Ramos (cell line): ENCODE results near the gene FAM89A.

Source experiments
- in situ Hi-C: fragments of 300-500 bp; cut with MboI; formaldehyde crosslinking; loops from one replicate; pipeline ENCODE4 v1.14.3; 2022; ENCODE audit warnings: low sequenced_read_pairs; ENCODE audit not compliant: unreplicated experiment

Gene FAM89A

DNA sequence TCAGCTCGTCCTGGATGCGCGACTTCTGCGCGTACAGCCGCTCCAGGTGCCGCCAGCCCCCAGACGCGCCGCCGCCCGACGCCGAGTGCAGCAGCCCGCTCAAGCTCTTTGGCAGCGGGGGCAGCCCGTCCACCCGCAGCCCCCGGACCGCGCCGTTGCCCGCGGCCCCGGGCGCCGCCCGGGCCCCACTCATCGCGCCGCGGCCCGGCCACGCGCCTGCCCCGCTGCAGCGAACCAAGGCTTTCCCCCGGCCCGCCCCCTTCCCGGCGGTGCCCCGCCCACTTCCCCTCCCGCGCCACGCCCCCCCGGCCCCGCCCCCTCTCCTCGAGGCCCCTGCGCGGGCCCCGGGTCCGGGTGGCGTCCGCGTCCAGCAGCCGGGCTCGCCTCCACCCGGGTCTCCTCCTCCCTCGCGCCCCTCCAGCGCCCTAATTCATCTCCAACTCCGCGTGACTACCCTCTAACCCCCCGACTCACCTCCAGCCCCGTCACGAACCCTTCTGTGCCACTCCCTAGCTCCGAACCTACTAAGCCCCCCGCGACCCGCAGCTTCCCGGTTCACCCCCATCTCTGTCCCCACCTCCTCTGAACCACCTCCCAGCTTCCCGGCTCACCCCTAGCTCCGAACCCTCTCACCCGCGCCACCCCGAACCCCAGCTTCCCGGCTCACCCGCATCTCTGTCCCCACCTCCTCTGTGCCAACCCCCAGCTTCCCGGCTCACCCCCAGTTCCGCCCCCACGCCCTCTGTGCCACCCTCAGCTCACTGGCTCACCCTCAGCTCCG, at the start of gene FAM89A:
Gene FAM89A, minus strand, starts transcription at position 236 of the 781 bp plus-strand sequence. Its CDS starts 43 bp downstream, at position 193.
- in situ Hi-C loops, result no loop called here

- in situ Hi-C loops, result loop anchor here (25.0 kb wide), 1 partner anchor 172 kb away; no protein-coding TSS in a partner anchor
These were observed 44.3 kb upstream of the FAM89A start for GRCh38 chr1:231084353-231084752.

DNA sequence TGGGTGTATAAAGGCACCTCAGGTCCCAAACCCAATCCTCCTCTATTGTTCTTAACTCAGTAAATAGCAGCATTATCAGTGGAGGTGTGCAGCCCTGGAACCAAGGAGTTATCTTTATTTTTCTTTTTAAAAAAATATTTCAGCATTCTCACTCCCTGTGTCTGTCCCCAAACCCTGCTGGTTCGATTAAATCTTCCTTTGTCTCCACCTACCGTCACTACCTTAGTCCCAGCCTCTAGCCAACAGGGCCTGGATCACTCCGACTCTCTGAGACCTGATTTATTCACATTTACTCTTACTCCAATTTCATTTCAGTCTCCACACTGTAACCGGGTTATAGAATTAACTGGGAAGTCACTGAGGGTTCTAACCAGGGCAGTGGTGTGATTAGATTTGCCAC, 39.1 kb upstream of the FAM89A start:
- in situ Hi-C loops, result loop anchor here (25.0 kb wide), 1 partner anchor 167 kb away; no protein-coding TSS in a partner anchor

- in situ Hi-C loops, result loop anchor here (25.0 kb wide), 1 partner anchor 166 kb away; no protein-coding TSS in a partner anchor
These were observed 38.2 kb upstream of the FAM89A start for GRCh38 chr1:231078250-231078649.

DNA sequence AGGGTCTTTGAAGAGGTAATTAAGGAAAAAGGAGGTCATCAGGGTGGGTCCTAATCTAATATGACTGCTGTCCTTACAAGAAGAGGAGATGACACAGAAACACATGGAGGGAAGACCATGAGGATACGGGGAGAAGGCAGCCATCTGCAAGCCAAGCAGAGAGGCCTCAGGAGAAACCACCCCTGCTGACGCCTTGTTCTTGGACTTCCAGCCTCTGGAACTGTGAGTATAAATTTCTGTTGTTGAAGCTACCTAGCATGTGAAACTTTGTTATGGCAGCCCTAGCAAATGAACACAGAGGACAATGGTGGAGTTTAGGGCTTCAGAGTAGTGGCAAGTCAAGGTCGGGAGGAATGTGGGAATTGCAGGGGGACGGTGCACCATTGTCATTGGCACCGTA, 36.7 kb upstream of the FAM89A start:
- in situ Hi-C loops, result loop anchor here (25.0 kb wide), 1 partner anchor 165 kb away; no protein-coding TSS in a partner anchor

- in situ Hi-C loops, result loop anchor here (25.0 kb wide), 1 partner anchor 163 kb away; no protein-coding TSS in a partner anchor
These were observed 35.4 kb upstream of the FAM89A start for GRCh38 chr1:231075497-231075896.

- in situ Hi-C loops, result loop anchor here (25.0 kb wide), 1 partner anchor 163 kb away; no protein-coding TSS in a partner anchor
These were observed 35.0 kb upstream of the FAM89A start for GRCh38 chr1:231075020-231075419.

GRCh38 chr1:231074046-231074445, 34.0 kb upstream of the FAM89A start:
- in situ Hi-C loops, result no loop called here

GRCh38 chr1:231073331-231073730, 33.3 kb upstream of the FAM89A start:
- in situ Hi-C loops, result no loop called here

DNA sequence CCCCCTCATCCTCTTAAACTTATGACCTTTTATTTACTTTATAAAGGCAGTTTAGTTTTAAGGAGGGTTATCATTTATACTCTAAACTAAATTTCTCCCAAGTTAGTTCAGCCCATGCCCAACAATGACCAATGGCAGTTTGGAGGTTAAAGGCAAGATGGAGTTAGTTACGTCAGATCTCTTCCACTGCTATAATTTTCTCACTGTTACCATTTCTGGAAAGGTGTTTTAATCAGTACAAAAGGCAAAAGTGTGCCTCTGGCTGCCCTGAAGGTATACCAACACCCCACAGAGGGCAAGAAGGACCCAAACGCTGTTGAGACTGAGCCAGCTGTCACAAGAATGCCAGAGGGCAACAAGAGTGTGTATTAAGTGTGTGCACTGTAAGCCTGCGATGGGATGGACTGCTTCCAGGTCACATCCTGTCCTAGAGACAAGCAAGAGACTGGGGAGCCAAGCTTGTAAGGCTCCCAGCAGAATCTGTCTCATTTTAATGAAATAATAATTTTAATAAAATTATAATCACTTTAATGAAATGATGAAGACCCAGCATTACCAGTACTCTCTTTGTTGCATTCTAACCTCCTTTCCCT, 32.5 kb upstream of the FAM89A start:
- in situ Hi-C loops, result no loop called here

DNA sequence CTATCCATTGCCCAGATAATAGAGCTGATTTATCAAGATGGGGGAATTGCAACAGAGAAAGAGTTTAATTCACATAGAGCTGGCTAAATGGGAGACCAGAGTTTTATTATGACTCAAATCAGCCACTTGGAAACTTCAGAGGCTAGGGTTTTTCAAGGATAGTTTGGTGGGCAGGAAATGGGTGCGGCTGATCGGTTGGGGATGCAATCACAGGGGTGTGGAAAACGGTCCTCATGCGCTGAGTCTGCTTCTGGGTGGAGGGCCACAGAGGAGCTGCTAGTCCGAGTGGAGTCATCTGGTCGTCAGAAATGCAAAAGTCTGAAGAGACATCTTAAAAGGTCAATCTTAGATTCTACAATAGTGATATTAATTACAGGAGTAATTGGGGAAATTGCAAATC, 32.0 kb upstream of the FAM89A start:
- in situ Hi-C loops, result no loop called here

GRCh38 chr1:231070758-231071444, 30.8 kb upstream of the FAM89A start:
- in situ Hi-C loops, result no loop called here

DNA sequence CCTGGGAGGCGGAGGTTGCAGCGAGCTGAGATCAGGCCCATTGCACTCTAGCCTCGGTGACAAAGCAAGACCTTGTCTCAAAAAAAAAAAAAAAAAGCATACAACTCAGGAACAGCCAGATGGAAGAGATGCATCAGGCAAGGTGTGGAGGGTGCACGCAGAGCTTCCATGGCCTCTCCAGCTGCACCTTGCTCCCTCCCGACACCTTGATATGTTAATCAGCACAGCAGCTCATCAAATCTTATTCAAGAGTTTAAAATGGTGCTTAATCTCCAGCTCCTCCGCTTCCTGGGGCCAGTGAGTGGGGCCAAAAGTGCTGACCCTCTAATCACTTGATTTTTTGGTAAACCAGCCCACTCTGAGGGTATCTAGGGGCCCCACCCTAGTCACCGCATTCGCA, 29.3 kb upstream of the FAM89A start:
- in situ Hi-C loops, result no loop called here

DNA sequence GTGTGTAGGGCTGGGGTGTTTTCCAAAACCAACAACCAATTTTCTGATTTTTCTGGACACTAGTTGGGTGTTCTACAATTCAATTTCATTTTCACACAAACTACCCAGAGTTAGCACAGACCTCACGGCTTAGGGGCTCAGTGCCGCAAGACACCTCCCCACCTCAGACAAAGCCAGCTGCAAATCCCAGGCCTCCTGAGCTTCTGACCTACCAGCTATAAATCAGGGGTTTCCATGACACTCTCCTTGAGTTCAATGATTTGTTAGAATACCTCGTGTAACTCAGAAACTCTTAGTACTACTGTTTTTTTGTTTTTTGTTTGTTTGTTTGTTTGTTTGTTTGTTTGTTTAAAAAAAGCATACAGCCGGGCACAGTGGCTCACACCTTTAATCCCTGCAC, 28.7 kb upstream of the FAM89A start:
- in situ Hi-C loops, result no loop called here

GRCh38 chr1:231065510-231066241, 25.6 kb upstream of the FAM89A start:
- in situ Hi-C loops, result no loop called here

DNA sequence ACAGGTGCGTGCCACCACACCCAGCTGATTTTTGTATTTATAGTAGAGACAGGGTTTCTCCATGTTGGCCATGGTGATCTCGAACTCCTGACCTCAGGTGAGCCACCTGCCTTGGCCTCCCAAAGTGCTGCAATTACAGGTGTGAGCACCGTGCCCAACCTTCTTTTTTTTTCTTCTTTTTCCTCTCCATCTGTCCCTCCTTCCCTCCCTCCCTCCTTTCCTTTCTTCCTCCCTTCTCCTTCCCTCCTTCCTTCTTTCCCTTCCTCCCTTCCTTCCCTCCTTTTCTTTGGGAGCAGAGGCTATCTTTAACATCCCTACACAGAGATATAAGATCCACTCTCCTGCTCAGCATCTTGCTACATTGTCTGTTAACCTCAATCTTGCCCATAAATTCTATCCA, 24.4 kb upstream of the FAM89A start:
- in situ Hi-C loops, result no loop called here

- in situ Hi-C loops, result no loop called here
These were observed 23.3 kb upstream of the FAM89A start for GRCh38 chr1:231063331-231063730.

DNA sequence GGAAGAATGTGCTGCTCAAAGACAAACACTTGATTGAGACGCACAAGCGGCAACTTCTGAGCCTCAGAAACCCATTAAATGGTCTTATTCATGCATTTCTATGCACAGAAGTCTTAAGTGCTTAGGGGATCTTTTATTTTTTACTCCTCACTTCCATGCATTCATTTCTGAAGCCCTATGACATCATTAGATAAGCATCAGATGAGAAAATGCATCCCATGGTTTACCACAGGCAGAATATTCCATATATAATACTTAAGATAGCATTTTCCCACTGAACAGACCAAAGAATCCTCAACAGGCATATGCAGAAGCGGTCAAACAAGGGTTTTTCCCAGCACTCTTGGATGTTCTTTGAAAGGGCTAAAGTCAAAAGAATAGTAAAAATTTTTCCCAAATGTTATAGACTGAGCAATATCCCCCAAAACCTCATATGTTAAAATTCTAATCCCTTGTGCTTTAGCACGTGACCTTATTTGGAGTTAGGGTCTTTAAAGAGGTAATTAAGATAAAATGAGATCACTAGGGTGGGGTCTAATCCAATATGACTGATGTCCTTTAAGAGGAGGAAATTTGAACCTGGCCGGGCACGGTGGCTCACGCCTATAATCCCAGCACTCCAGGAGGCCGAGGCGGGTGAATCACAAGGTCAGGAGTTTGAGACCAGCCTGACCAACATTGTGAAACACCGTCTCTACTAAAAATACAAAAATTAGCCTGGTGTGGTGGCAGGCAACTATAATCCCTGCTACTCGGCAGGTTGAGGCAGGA, 22.6 kb upstream of the FAM89A start:
- in situ Hi-C loops, result no loop called here

DNA sequence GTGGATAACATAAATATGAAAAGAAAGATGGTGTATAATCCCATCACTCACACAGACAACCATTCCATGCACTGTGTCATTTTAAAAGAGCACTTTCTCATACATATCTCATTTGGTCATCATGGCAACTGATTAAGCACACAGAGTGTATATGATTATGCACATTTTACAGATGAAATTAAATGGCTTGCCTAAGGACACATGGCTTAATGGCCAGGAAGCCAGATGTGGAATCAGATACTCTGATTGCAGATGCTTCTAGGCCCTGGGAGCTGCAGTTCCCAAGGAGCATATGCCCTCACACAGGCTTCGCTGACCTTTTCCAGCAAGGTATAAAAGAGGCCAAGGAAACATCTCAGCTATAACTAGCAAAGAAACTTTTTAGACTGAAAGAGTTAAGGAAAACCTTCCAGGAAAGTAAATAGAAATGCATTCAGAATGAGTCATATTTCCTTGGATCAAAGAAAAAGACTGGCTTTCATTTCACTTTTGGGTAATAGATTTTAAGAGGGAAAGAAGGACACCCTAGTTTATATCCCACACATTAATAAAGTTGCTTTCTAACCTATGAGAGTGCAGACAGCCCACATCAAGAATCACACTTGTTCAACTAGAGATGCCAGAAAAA, 19.6 kb upstream of the FAM89A start:
- in situ Hi-C loops, result no loop called here
